Raji (cell line): Measurements from ENCODE around the gene CUEDC2.

Experiments
- POLR2A ChIP-seq: IDR thresholded peaks from 2 replicates; pipeline ENCODE4 v1.6.1; 2011; ENCODE audit warnings: low read depth, low read length, control low read depth; ENCODE audit not compliant: insufficient read depth

Gene CUEDC2

DNA sequence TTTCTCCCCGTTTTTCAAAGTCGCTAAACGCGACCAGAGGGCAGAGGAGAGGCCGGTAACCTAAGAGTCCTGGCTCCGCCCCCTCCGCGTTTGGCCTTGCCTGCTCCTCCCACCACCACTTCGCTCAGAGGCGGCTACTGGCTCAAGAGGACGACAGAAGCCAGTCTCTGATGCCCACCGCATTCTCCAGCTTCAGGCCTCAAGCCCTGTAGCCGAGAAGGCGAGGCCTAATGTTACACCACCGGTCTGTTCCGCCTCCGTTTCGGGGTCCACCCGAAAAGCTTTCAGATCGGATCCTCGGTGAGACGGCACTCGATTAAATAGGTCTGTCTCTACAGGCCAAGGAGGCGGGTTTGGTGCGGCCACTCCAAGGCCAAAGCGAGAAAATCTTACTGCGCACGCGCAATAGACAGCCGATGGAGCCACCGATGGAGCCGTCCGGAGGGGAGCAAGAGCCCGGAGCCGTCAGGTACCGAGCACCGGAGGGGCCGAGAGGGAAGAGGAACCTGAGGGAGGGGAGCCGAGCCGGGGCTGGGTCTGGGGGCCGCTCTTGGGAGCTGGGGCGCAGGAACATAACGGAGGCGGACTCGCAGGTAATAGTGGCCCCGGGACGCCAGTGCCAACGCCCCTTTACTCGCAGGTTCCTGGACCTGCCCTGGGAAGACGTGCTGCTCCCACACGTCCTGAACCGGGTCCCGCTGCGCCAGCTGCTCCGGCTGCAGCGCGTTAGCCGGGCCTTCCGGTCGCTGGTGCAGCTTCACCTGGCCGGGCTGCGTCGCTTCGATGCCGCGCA, 11.5 kb downstream of the CUEDC2 start, which contains the start of gene FBXL15:
FBXL15 (plus strand) TSS at position 123 of the 793 bp plus-strand sequence; CDS start at position 417, 294 bp downstream.
- TF ChIP-seq POLR2A, result peak; percentile 70

DNA sequence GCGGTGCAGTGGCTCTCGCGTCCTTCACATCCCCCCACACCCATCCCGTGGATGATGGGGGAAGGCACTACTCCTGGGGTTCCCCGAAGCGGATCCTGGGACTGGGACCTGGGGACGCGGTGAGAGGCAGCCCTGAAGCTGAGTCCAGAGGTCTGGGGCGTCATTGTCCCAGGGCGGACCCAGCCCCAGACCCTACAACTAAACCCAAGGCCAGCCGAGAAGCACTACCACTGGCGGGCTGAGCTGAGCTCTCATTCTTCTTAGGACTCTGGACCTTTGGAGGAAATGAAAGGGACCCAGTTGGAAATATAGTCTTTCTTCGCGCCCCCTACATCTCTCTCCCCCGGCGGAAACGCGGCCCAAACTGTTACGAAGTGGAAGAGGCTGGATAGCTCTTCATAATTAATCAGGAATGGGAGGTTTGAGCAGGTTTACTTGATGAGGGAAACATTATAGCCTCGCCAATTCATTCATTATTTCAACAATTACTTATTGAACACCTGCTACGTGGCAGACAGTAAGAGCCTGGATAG, 12.1 kb downstream of the CUEDC2 start:
- no peak for TF ChIP-seq POLR2A

DNA sequence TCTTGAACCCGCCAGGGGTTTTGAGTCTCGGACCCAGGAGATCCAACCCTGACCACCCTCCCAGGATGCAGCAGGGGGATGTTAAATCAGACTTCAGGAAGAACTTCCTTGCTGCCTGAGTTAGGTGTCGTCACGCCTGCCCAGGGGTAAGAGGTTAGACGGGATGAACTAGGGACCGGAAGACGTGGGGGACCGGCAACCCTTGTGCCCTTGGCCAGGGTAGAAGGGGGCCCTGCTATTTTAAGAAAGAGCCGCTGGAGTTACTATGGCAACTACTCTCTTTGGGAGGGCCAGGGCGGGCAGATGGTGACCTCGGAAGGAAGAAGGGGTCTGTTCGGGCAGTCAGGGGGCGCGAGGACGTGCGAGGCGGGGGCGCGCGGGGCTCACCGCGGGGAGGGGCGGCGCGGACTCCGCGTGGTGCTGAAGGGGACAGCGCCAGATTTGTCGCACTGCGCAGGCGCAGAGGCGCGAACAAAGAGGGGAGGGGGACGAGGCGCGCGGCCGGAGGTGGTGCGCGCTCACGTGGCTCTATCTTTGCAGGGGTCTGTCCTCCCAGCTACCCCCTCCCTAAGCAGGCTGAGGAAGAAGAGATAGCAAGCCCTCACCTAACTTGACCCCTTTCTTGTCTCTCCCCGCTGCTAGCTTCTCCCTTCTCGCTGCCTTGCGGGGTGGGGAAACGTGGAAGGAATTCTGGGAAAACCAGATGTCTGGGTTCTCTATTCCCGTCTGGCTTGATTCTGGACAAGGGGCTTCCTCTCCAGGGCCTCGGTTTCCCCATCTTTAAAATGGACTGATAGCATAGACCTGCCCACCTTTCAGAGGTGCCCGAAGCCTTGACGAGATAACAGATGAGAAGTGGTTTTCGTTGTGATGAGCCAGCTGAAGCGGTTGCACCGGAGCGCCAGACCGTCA, 12.8 kb downstream of the CUEDC2 start:
- TF ChIP-seq POLR2A, result no peak

DNA sequence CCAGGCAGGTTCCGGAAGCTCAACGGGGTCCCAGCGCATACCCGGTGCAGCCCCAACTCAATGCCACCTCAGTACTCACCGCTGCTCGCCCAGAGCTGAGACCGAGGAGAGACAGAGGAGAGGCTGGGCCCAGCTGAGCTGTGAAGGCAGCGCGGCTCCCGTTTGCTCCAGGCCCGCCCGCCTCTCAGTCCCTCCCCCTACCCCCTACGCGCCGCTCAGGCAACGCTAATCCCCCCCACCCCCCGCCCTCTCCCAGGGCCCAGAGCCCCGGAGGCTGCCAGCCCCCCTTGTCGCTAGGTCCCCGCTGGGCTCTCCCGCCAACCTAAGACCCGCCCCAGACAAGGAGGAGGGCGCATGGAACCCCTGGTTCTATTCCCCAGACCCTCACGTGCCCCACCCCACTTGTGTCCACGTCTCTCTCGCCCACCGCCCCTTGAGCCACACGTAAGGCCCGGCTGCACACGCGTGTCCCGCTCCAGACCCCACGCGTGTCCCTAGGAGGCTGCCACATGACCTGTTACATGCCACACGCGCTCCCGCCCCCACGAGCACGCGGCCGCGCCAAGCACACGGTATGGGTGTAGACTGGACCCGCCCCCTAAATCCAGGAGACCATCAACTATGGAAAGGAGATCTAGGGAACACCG, 13.6 kb downstream of the CUEDC2 start, which contains the start of gene PSD:
PSD (minus strand) TSS at position 164 of the 647 bp plus-strand sequence. CDS start 1,747 bp downstream, outside the sequence.
- no peak for TF ChIP-seq POLR2A

DNA sequence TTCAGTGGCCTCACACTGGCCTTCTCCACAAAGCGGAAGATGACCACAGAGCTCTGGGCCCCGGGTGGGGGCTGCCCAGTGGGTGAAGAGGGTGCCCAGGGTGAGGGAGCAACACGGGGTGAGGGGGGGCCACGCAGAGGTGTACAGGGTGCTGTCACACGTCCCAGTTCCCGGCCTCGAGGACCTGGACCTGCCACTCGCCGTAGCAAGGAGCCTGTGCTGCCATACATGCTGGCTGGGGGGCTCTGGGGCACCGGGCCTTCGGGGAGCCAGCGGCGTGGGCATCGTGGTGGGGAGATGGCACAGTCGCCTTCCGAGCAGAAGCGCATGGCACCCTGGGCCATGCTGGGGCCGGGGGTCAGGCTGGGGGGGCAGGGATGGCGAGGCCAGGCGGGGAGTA, 15.7 kb downstream of the CUEDC2 start:
- no peak for TF ChIP-seq POLR2A

DNA sequence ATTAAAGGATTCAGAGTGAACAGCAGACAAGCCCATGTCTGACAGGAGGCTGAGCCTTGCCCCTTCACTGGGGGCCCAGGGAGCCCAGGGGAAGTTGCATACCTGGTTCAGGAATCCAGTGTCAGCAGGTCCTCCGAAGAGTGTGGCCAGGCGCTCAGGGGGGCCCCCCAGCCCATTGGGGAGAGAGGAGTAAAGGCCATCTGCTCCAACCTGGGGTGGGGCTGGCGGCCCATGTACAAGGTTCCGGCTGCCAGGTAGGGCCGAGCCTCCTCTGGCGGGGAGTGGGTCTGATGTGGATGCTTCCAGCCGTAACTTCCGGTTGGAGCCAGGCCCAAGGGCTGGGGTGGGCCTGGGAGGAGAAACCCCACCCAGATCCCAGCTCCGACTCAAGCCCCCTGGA, 16.1 kb downstream of the CUEDC2 start:
- no peak for TF ChIP-seq POLR2A

DNA sequence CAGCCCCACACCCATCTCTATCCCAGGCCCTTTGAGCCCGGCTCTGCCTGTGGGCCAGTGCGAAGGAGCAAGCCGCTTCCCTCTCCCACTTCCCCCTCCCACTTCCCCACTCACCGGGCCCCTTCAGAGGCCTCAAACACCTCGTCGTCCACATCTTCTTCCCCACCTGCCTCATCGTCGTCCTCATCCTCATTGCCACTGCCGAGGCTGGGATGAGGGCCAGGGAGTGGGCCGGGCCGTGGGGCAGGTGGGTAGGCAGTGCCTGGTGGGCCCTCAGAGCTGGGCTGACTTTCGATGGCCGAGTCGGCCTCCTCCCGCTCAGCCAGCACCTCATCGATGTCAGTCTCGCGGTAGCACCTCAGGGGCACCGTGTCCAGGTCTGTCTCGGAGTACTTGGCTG, 17.6 kb downstream of the CUEDC2 start:
- TF ChIP-seq POLR2A, result no peak

DNA sequence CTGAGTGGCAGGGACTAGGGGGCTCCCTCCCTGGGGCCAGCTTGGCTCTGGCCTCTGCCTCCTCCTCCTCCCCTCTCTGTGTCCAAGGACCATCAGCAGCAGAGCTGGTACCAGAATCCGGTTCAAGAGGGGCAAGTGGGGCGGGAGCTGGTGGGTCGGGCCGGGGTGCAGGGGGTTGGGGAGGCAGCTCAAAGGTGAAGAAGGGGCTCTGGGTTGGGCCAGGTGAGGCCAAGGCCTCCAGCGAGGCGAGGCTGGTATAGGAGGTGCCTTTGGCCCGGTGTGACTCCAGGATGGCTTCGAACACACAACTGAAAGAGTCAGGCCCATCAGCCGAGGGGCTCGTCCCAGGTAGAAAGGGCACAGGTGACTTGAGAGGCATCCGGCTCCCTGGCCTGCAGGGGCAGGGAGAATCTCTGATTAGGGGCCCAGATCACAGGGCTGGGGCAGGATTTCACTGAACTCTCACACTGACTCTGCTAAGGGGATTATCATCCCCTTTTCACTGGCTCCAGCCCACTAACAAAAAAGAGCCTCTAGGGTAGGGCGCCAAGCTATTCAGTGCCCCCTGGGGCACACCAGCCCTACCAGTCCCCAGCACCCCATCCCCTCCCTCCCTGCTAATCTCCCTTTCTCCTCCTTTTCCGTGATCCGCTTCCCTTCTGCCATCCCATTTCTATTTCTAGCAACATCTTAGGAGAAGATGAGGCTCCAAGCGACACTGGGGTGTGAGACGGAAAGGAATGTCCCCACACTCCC, 18.4 kb downstream of the CUEDC2 start:
- no peak for TF ChIP-seq POLR2A

DNA sequence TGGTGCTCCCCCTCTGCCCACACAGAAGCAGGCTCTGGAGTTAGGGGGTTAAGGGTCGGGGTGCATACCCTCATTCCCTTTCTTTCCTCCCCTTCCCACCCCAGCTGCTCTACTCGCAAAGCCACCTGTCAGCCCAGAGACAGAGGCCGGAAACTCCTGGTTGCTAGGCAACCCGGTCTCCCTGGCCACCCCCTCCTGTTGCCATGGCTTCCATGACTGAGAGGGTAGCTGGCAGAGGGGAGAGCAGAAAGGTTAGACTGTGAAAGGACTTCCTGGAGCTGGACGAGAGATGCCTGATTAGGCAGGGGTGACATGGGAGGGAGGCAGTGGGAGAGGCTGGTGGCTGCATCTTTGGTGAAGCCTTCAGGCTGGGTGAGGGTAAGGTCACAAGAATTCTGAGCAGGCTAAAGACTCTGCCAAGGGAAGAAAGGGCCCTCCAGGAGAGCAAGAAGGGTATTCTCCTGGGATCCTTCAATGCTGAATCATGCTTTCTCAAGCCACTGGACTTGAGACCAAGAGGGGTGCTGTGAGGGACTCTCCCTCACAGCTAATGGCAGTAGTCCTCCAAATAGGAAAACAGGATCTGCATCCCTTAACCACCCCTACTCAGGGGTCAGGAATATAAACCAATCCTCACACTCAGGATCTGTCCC, 19.2 kb downstream of the CUEDC2 start:
- no peak for TF ChIP-seq POLR2A

DNA sequence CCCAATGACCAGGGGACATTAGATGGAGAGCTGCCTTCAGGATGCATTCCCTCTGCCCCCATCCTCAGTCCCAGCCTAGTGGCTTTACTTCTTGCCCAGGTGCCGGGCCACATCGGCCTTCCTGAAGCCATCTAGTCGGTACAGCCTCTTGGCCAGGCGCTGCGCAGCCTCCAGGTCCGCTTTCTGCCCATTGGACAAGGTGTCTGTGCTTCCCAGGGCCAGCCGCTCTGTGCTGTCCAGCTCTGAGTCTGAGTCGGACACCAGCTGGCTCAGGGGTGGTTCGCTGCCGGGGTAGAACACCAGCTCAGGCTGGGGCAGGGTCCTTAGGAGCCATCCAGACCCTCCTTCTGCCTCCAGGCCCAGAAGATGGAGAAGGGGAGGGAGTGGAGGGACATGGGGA, 20.1 kb downstream of the CUEDC2 start:
- TF ChIP-seq POLR2A, result no peak

DNA sequence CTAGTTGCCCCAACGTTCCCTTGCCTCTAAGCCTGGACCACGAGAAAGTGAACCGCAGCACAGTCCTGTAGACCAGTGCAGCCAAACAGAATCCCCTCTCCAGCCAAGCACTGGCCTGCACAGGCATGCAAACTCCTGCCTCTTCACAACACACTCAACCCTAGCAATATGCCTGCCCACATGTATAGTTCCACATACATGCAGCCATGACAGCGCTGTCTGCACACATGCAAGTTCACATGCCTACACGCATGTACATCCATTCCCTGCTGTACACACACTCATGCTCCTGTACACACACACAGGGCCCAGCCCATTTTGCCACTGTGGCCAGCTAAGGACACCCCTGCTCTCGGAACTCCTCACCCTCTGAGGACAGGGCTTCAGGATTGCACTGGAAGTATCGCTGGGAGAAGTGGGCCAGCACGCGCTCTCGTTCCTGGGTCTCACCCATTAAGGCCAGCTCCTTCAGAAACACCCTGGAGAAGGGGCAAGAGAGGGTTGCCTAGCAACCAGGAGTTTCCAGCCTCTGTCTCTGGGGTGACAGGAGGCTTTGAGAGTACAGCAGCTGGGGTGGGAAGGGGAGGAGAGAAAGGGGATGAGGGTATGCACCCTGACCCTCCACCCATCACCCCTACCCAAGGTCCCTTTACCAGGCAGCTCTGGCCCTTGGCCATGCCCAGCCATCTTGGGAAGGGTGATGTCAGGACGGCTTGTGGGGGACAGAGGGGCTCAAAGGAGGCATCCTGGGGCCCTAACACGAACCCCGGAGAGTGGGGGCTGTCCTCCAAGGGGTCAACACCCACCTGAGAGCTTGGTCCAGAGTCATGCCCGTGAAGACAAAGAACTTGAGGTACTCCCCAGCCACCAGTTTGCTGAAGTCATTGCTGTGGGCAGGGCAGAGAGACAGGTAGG, 20.8 kb downstream of the CUEDC2 start:
- no peak for TF ChIP-seq POLR2A

DNA sequence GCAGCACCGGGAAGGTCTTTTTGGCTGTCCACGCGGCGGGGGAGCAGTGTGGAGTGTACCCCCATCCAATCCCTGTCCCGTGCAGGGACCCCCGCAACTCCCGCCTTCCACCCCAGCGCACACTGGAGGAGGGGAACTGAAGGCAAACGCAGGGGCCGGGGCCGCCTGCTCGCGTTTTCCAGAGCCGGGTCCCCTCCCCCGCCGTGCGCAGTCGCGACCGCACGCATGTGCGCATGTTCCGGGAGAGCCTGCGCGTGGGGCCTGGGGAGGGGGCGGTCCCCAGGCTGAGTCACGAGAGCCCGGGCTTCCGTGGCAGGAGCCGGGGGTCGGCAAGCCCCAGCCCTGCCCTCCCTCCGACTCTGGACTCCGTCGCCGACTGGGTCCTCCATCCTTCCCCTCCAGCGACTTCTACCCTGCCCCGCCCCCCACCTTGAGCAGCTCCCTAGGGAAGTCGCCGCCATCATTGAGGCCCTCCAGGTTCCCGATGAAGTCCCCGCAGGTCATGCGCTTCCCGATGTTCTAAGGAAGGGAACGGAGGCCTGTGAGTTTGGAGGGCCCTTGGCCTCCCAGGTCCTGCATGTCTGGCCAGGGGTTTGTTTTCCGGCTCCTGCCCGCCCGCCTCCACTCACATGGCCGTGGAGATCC, 21.8 kb downstream of the CUEDC2 start:
- no peak for TF ChIP-seq POLR2A
